Neural cell (in vitro differentiated cells): ENCODE data around the gene TNS2. TPM values are rescaled to one million over a fixed set of nuclear protein-coding genes. Genes with fewer than 3 reads are reported as not detected.
"Not testable (repeated sequence)": the region's sequence is repeated elsewhere in the genome, so short reads cannot be mapped to it uniquely, and the experiment has no call there.

Experiments
- H2AFZ ChIP-seq: fragments of 200-600, 300-800 bp; sonication (generic), shearing (Covaris generic); 2 replicates; pipeline ENCODE4 v1.6.0; 2014; ENCODE audit warnings: low read depth, mild to moderate bottlenecking, antibody characterized with exemption, low read length, moderate library complexity
- H3F3A ChIP-seq: fragments of 200-600 bp; shearing (Covaris generic); 2 replicates; pipeline ENCODE4 v1.6.1; 2016; ENCODE audit warnings: mild to moderate bottlenecking, moderate library complexity, mixed read lengths, antibody characterized with exemption, low read length; ENCODE audit not compliant: insufficient read depth, poor library complexity, severe bottlenecking
- H3K27ac ChIP-seq: fragments of 200-600, 300-800 bp; sonication (generic), shearing (Covaris generic); 2 replicates; pipeline ENCODE4 v1.5.1; 2014; ENCODE audit warnings: mild to moderate bottlenecking, low read length, moderate library complexity
- H3K27me3 ChIP-seq: fragments of 300-800, 200-600 bp; sonication (generic), shearing (Covaris generic); 2 replicates; pipeline ENCODE4 v1.6.0; 2014; ENCODE audit warnings: mild to moderate bottlenecking, low read depth, low read length, moderate library complexity; ENCODE audit not compliant: insufficient read depth
- H3K36me3 ChIP-seq: fragments of 300-800, 200-600 bp; sonication (generic), shearing (Covaris generic); 2 replicates; pipeline ENCODE4 v1.5.1; 2014; ENCODE audit warnings: mild to moderate bottlenecking, antibody characterized with exemption, low read length, moderate library complexity; ENCODE audit not compliant: insufficient read depth
- H3K4me2 ChIP-seq: fragments of 300-800, 200-600 bp; sonication (generic), shearing (Covaris generic); 2 replicates; pipeline ENCODE4 v1.6.0; 2014; ENCODE audit warnings: mild to moderate bottlenecking, low read length
- H3K4me3 ChIP-seq: fragments of 300-800, 200-600 bp; sonication (generic), shearing (Covaris generic); 2 replicates; pipeline ENCODE4 v1.5.1; 2014; ENCODE audit warnings: mild to moderate bottlenecking, low read length, moderate library complexity
- H3K79me2 ChIP-seq: fragments of 200-600 bp; shearing (Covaris generic); replicated peaks from 2 replicates; pipeline ENCODE4 v1.6.0; 2014; ENCODE audit warnings: mild to moderate bottlenecking, low read length, moderate library complexity; ENCODE audit not compliant: insufficient read depth
- H3K9ac ChIP-seq: fragments of 300-800, 200-600 bp; sonication (generic), shearing (Covaris generic); 2 replicates; pipeline ENCODE4 v1.6.1; 2016; ENCODE audit warnings: mild to moderate bottlenecking, low read length, mixed read lengths
- H3K9me2 ChIP-seq: fragments of 200-600 bp; shearing (Covaris generic); 2 replicates; pipeline ENCODE4 v1.6.1; 2016; ENCODE audit warnings: mild to moderate bottlenecking, low read length, mixed read lengths; ENCODE audit not compliant: insufficient read depth
- H3K9me3 ChIP-seq: fragments of 200-600, 300-800 bp; sonication (generic), shearing (Covaris generic); 2 replicates; pipeline ENCODE4 v1.6.1; 2016; ENCODE audit warnings: mild to moderate bottlenecking, mixed run types, low read length, moderate library complexity, mixed read lengths
- H4K20me1 ChIP-seq: fragments of 200-600 bp; shearing (Covaris generic); 2 replicates; pipeline ENCODE4 v1.6.1; 2016; ENCODE audit warnings: mild to moderate bottlenecking, mixed run types; ENCODE audit not compliant: insufficient read depth
- CTCF ChIP-seq: fragments of 450-650 bp; IDR thresholded peaks from 2 replicates; pipeline ENCODE4 v1.5.1; 2014; ENCODE audit warnings: antibody characterized with exemption, mild to moderate bottlenecking, moderate library complexity; ENCODE audit not compliant: poor library complexity, severe bottlenecking
- EP300 ChIP-seq: fragments of 450-650 bp; conservative IDR thresholded peaks from 2 replicates; pipeline ENCODE4 v1.6.1; 2014; ENCODE audit warnings: antibody characterized with exemption, mild to moderate bottlenecking, moderate library complexity; ENCODE audit not compliant: poor library complexity, severe bottlenecking
- EZH2 ChIP-seq: fragments of 200-600, 300-800 bp; shearing (Covaris generic), sonication (generic); IDR thresholded peaks from 2 replicates; pipeline ENCODE4 v1.6.1; 2014; ENCODE audit warnings: antibody characterized with exemption, low read length, borderline replicate concordance, mild to moderate bottlenecking; ENCODE audit not compliant: insufficient read depth, poor library complexity, severe bottlenecking
- MXI1 ChIP-seq: fragments of 450-650 bp; conservative IDR thresholded peaks from 2 replicates; pipeline ENCODE4 v1.6.1; 2014; ENCODE audit warnings: antibody characterized with exemption, mild to moderate bottlenecking; ENCODE audit not compliant: poor library complexity, severe bottlenecking
- POLR2AphosphoS5 ChIP-seq: IDR thresholded peaks from 2 replicates; pipeline ENCODE4 v1.6.1; 2012
- RAD21 ChIP-seq: fragments of 450-650 bp; conservative IDR thresholded peaks from 2 replicates; pipeline ENCODE4 v1.6.1; 2014; ENCODE audit warnings: antibody characterized with exemption, mild to moderate bottlenecking, moderate library complexity
- REST ChIP-seq: IDR thresholded peaks from 2 replicates; pipeline ENCODE4 v1.6.1; 2012; ENCODE audit warnings: borderline replicate concordance
- SMC3 ChIP-seq: fragments of 450-650 bp; conservative IDR thresholded peaks from 2 replicates; pipeline ENCODE4 v1.6.1; 2014; ENCODE audit warnings: antibody characterized with exemption, mild to moderate bottlenecking, moderate library complexity; ENCODE audit not compliant: poor library complexity
- TAF1 ChIP-seq: IDR thresholded peaks from 2 replicates; pipeline ENCODE4 v1.6.1; 2012; ENCODE audit warnings: low read depth
- polyA plus RNA-seq: library from polyadenylated mRNA; depleted of rRNA; stranded (reverse); fragments of >200 nt; gene quantifications from 2 replicates; pipeline ENCODE4 v1.2.3, GENCODE V29; 2014

The TNS2 gene
- polyA plus RNA-seq, 1 donor from 2014 or later: 4.2 TPM

- no peaks in the 10 kb centered on the region for H3K36me3 ChIP-seq
- H4K20me1 ChIP-seq: no peaks in the 10 kb centered on the region
- no peak overlapping the region for H3K4me3 ChIP-seq
- no peak overlapping the region for H2AFZ ChIP-seq
- no peaks in the 10 kb centered on the region for H3K27me3 ChIP-seq
- H3K9me3 ChIP-seq: no peaks in the 10 kb centered on the region
- TF ChIP-seq CTCF: no peak
- TF ChIP-seq SMC3: no peak
- no peak for TF ChIP-seq POLR2AphosphoS5
- TF ChIP-seq EP300: no peak
- no peak for TF ChIP-seq RAD21
- TF ChIP-seq REST: no peak
- no peak for TF ChIP-seq TAF1
- TF ChIP-seq EZH2: no peak
- TF ChIP-seq MXI1: no peak
- no peaks in the 10 kb centered on the region for H3K9me2 ChIP-seq
- H3K4me2 ChIP-seq: no peak overlapping the region
- no peak overlapping the region for H3K27ac ChIP-seq
- H3K79me2 ChIP-seq: no peaks in the 10 kb centered on the region
- no peaks in the 10 kb centered on the region for H3F3A ChIP-seq
- no peak overlapping the region for H3K9ac ChIP-seq
Measured at GRCh38 chr12:53105712-53106439, 56.0 kb downstream of the TNS2 start.

- Histone ChIP-seq H3K9me2 (no peaks in the 10 kb centered on the region), H3K9ac (no peak overlapping the region), H3K36me3 (no peaks in the 10 kb centered on the region), H3K27me3 (no peaks in the 10 kb centered on the region), H3K27ac (no peak overlapping the region), H3K4me2 (no peak overlapping the region), H3F3A (no peaks in the 10 kb centered on the region), H4K20me1 (no peaks in the 10 kb centered on the region), H3K9me3 (no peaks in the 10 kb centered on the region), H2AFZ (no peak overlapping the region), H3K4me3 (no peak overlapping the region), H3K79me2 (no peaks in the 10 kb centered on the region)
- TF ChIP-seq MXI1 (no peak), SMC3 (no peak), EP300 (no peak)
Measured at GRCh38 chr12:53107122-53107521, 57.3 kb downstream of the TNS2 start.

- H3K79me2 ChIP-seq, H3K4me2 ChIP-seq, H2AFZ ChIP-seq, H3K9me3 ChIP-seq, H3K9me2 ChIP-seq, H3F3A ChIP-seq, H3K4me3 ChIP-seq, H3K27ac ChIP-seq, H4K20me1 ChIP-seq, H3K9ac ChIP-seq, H3K36me3 ChIP-seq, H3K27me3 ChIP-seq: not testable (repeated sequence)
Measured at GRCh38 chr12:53112431-53112830, 62.6 kb downstream of the TNS2 start.
